HG02973 (cell line): ENCODE measurements around the gene CRKL.

Experiments
- ATAC-seq: cut with Tn5 transposase; IDR thresholded peaks from one replicate; pipeline ENCODE4 v1.9.1; 2021; ENCODE audit warnings: moderate library complexity; ENCODE audit not compliant: unreplicated experiment

The CRKL gene

DNA sequence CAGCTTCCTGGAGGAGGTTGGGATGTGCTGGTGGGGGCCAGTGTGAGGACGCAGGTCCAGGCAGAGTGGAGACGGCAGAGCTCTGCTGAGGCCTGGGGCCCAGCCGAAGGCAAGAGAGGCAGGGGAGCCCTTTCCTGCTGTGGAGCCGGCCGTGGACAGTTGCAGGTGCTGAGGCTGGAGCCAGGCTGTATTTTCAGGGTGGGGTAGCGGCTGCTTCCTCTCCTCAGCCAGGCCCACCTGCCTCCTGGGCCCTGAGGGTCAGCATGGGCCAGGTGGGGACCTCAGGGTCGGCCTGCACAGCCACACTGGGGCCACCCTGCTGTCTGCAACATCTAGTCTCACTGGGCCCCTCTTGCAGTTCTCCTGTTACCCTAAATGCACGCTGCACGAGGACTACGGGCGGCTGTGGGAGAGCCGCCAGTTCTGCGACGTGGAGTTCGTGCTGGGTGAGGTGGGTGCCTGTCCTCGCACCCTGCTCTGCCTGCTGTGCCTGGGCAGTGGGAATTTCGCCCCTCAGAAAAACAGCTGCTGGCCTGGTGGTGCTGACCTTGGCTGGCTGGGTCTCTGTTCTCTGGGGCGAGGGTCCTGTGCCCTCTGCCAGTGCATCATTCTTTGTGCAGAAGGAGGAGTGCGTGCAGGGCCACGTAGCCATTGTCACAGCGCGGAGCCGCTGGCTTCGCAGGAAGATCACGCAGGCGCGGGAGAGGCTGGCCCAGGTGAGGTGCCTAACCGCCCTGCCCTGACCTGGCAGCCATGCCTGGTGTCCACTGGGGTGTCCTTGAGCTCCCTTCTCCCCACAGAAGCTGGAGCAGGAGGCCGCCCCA, 76.3 kb downstream of the CRKL start:
- no peak for ATAC-seq

DNA sequence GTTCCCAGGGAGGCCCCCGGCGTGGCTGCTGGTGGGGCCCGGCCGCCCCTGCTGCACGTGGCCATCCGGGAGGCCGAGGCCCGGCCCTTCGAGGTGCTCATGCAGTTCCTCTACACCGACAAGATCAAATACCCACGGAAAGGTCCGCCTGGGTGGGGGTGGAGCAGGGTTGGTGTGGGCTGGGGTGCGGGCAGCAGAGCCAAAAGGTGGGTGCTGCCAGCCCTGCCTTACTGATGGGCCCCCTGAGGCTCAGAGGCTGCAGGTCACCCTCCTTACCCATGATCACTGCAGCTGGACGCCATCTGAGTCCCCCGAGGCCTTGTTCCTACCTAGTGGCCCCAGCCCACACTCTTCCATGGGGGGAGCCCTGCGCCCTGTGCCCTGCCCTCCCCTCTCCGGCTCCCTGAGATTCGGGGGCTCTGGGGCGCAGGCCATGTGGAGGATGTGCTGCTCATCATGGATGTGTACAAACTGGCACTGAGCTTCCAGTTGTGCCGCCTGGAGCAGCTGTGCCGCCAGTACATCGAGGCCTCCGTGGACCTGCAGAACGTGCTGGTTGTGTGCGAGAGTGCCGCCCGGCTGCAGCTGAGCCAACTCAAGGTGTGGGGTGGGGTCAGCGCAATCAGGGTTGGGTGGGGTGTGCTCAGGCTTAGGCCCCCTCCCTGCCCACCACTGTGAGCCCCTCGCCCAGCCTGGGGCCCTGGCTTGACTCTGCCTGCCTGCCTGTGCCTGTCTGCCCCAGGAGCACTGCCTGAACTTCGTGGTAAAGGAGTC, 77.1 kb downstream of the CRKL start:
- no peak for ATAC-seq

DNA sequence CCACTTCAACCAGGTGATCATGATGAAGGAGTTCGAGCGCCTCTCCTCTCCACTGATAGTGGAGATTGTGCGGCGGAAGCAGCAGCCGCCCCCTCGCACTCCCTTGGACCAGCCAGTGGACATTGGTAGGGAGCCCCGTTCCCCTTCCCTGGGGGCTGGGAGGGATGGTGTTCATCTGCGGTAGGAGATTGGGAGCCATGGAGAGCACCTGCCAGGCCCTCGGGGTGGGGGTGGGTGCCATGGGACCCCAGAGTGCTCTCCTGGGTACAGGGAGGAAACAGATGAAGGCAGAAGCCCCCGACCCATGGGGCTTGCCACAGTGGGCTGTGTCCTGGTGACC, 77.7 kb downstream of the CRKL start:
- no peak for ATAC-seq

DNA sequence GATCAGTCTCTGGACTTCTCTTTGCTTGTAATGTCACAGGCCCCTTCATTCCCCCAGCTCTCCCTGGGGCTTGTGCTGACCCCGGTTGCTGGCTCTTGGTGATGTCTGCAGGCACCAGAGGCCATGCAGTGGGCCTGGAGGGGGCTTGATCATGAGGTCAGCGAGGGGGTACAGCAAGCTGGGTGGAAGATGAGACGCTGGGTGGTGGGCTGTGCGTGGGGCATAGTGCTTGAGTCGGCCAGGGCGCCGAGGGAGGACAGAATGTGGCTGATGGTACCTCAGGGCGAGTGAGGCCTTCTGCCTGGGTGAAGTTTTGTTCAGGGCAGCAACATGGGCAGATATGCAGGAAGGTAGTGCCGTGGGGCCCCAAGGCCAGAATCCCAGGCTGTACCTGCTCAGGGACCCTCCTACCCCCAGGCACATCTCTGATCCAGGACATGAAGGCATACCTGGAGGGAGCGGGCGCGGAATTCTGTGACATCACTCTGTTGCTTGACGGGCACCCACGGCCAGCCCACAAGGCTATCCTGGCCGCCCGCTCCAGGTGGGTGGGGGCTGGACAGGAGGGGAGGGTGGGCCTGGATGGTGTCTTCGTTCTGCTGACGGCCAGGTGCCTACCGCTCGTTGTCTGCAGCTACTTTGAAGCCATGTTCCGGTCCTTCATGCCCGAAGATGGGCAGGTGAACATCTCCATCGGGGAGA, 78.3 kb downstream of the CRKL start:
- no peak for ATAC-seq

DNA sequence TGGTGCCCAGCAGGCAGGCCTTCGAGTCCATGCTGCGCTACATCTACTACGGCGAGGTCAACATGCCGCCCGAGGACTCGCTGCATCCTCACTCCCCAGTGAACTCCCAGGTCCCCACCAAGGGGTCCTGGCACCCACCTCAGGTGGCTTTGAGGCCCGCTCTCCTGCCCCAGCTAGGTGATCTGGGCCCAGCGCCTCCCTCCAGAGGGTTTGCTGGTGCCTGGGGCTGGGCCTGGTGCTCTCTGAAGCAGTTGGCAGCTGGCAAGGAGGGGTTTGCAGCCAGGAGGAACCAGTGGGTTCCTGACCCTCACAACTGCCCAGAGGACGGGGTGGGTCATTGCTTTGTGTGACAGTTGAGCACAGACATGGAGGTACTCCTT, 78.8 kb downstream of the CRKL start:
- ATAC-seq = no peak

DNA sequence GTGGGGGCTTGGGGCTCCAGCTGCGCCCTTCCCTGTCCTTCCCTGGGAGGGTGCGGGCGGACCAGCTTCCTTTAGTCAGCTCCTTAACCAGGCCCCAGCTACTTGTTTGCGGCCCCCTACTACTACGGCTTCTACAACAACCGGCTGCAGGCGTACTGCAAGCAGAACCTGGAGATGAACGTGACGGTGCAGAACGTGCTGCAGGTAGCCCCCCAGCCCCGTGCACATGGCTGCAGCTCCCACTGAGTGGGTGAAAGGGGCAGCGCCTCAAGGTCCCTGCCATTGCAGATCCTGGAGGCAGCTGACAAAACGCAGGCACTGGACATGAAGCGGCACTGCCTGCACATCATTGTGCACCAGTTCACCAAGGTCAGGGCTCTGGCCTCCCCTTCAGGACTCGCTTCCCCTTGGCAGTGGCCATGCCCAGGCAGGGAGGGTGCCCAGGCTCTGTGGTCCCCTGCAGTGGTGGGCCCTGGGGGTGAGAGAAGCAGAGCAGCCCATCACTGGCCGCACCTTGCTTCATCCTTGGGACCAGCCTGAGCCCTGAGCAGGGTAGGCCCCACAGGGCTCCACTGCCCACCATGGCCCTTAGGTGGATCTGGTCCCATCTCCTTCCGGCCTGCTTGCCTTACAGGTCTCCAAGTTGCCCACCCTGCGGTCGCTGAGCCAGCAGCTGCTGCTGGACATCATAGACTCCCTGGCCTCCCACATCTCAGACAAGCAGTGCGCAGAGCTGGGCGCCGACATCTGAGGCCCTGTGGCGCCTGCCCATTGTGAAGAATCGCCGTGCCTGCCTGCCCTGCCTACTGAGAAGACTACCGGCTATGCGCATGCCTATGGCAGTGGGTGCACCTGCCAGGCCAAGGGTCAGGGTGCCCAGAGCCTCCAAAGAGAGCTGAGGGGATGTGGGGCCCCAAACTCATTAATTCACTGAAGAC, 79.7 kb downstream of the CRKL start:
- no peak for ATAC-seq

DNA sequence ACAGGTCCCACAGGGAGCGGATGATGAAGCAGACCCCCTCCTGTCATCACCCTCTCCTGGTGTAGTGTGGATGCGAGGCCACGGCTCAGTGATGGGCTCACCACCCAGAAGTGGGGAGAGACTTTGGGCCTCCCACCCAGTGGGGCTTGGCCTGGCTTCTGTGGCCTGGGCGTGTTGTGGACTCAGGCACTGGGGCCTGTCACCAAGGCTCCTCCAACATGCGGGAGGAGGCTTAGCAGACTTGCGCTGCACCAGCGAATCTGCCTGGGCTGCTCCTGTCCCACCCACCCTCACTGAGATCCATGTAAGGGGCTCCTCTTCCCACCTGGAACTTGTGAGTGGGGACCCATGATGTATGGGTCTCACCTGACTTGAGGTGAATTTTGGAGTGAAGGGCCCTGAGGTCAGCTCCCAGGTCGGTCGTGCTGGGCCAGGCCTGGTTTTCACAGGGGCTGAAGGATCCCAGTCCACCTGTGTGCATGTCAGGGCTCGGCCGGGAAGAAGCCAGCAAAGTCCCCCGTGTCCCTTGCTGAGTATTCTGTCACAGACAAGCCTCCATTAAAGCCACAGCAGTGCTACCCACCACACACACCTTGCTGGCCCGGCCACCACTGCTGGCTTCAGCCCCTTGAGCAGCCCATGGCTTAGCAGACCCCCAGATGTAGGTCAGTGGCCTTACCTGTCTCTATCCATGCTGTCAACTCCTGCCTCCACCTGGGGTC, 80.5 kb downstream of the CRKL start:
- ATAC-seq = no peak

DNA sequence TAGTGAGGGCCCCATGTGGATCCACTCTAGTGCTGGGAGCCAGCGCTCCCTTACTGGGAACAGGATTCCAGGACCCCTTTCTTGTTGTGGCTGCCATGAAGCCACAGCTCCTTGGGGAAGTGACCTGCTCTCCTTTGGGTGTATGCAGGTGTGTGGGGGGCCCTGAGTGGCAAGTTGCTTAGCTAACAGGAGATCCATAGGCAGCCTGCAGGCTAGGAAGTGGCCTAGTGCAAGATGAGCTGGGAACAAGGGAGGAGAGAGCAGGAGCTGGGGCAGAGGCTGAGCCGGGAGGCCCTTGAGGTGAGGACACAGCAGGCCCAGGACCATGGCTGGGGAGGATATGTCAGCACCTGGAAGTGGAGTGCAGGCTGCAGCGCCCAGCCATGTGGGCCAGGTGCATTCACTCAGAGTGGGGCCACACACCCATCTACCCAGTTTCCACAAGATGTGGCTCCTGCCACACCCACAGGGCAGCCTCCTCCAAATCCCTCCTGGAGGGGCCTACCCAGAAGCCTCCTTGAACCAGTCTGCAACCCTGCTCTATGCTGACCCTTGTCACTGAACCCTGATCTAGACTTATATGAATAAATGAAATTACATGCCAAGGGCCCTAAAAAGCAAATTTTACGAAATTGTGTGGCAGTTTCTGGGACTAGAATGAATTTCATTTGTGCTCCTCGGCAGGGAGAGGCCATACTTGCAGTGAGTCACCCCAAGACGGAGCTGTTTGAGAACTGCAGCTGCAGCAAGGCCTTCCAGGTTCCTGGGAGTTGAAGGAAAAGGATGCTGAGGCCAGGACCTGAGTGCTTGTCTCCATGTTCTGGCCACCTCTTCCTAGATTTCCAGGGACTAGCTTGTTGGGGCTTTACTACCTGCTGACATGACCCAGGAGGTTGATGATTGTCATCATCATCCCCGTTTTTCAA, 81.5 kb downstream of the CRKL start:
- no peak for ATAC-seq

DNA sequence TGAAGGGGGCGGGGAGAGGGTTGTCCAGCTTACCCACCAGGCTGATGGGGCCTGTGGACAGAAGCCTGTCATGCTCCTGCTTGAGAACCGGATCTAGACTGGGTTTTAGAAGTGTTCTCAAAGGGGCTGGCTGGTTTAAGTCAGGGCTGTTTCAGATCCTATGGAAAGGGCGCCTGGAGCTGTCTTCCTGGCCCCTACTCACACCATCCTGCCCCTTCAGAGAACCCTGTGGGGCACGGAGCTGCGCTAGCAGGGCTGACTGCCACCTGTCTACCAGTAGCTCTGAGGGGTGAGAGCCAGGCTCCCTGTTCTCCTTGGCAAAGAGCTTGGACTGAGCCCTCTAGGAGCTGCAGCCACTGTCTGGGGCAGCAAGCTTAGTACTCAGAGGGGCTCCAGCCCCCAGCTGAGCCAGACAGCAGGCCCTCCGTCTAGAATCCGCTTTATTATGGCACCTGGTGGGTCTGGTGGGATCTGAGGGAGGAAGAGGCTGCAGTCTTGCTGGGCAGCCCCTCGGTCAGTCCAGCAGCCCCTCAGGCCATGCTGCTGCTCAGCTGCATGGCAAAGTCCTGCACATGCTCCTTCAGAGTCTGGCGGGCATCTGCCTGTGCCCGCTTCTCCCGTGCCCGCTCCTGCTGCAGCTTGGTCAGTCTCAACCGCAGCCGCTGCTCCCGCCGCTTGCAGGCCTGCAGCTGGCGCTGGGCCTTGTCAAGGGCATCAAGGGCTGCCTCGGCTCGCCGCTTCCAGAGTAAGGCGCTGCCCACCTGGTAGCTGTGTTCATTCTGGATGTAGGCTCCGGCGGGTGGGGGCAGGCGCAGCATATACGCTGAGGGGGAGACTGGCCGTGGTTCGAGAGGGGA, 82.4 kb downstream of the CRKL start:
- no peak for ATAC-seq

DNA sequence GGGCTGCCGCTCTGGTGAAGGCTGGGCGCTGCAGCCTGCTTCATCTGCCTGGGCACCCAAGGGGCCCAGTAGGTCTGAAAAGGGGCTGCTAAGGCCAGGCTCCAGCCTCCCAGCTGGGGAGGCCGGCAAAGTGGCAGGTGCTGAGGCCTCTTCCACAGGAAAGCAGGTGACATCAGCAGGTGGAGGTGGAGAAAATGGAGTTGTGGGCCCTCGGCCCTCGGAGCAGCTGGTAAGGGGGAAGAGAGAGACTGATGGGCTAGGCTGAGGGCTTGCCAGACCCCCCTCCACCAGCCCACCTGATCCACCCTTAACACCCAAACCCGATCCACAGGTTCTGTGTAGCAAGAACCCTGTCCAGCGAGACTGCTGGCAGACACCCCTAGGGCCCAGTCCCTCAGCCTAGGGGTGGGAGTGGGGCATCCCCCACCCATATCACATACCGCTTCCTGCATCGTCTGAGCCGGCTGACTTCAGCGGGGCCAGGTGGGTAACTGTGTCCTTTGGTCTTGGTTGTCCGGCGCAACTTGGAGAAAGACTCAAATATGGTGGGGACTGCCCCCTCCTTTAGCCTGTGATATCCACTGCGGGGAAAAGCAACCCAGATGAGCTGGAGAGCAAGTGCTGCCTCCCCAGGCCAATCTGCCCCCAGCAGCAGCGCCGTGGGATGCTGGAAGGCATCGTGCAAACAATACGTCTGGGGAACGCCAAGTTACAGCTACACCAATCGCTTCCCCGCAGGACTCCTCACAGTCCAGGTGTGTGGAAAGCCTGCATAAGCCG, 83.2 kb downstream of the CRKL start:
- ATAC-seq = no peak

DNA sequence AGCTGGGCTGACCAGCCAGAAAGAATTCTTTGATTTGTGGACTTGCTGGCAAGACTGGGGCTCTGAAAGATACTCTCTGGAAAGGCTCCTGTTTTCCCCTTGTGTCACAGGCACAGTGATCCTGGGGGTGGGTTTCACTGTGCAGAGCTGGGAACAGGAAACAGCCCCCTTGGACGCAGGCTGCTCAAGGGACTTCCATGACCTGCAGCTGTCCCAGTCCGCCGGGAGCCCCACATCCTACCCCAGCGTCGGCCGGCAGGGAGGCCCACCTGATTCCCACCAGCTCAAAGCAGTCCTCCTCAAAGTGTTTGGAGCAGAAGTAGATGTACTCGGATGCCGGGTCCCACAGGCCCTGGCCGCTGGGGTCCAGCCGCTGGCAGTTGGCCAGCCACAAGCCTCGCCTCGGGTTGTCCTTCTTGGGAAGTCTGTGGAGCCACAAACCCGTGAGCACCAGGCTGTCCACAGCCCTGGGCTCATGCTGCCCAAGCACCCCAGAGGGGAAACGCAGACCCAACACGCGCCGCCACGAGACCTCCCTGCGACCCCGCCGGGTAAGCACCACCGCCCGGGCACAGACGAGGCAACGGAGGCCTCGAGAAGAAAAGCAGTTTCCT, 83.9 kb downstream of the CRKL start:
- no peak for ATAC-seq

DNA sequence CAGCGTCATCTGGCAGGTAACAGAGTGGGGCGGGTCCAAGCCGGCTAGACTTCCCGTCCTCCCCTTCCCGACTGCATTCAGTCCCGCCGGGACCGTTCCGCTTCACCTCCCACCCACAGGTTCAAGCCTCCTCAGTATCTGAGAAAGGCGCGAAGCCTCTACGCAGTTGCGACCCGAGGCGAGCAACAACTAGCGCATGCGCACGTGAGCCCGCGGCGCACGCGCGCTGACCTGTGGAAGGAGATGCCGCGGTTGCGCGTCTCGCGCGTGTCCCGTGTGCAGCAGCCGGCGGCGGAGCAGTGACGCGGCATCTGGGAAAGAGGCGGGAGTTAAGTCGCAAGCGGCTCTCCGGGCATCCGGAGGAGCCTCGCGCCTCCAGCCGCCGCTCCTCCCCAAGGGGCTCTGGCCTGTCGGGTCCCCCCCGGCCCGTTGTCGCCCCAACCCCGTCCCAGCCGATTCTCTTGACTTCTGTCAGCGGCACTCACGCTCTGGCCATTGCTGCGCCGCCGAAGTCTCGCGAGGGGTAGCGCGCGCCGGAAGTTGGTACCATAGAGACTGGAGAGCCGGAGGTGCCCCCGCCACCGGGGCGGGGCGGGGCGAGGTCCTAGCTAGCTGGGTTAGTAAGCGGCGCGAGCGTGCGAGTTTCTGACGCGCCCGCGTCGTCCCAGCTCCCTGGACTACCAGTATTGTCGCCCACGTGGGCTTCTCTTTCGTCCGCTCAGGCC, 84.6 kb downstream of the CRKL start, which contains the start of gene THAP7:
Gene THAP7, minus strand, starts transcription at position 518 of the 725 bp plus-strand sequence. Its CDS starts 207 bp downstream, at position 311.
- peak; percentile 70 for ATAC-seq
